Fibroblast of upper back skin (primary cell): ENCODE measurements around the gene PREX1.
A peak's percentile ranks its signal among the peaks of the same experiment; 100 is the strongest.

Experiments
- DNase-seq: peaks from one replicate; pipeline ENCODE4 v3.0.0-alpha.2; 2013

The PREX1 gene

GRCh38 chr20:48652961-48653705, 174.7 kb downstream of the PREX1 start:
- DNase-seq, result no peak

GRCh38 chr20:48651960-48652359, 175.8 kb downstream of the PREX1 start:
- DNase-seq, result no peak

- DNase-seq, result no peak
Observed at GRCh38 chr20:48651271-48651670, 176.5 kb downstream of the PREX1 start.

- DNase-seq, result no peak
Observed at GRCh38 chr20:48649868-48650267, 177.9 kb downstream of the PREX1 start.

GRCh38 chr20:48649104-48649626, 178.6 kb downstream of the PREX1 start:
- no peak for DNase-seq

- no peak for DNase-seq
Observed at GRCh38 chr20:48648482-48649051, 179.2 kb downstream of the PREX1 start.

- no peak for DNase-seq
Observed at GRCh38 chr20:48647858-48648257, 179.9 kb downstream of the PREX1 start.

- DNase-seq, result no peak
Observed at GRCh38 chr20:48645666-48646065, 182.1 kb downstream of the PREX1 start.

- no peak for DNase-seq
Observed at GRCh38 chr20:48644286-48644828, 183.4 kb downstream of the PREX1 start.

- no peak for DNase-seq
Observed at GRCh38 chr20:48642105-48642880, 185.5 kb downstream of the PREX1 start.

- no peak for DNase-seq
Observed at GRCh38 chr20:48640871-48641270, 186.9 kb downstream of the PREX1 start.

- DNase-seq, result no peak
Observed at GRCh38 chr20:48639899-48640298, 187.9 kb downstream of the PREX1 start.

GRCh38 chr20:48638546-48638945, 189.3 kb downstream of the PREX1 start:
- DNase-seq, result no peak

GRCh38 chr20:48637461-48637860, 190.3 kb downstream of the PREX1 start:
- no peak for DNase-seq

- DNase-seq, result no peak
Observed at GRCh38 chr20:48636301-48636700, 191.5 kb downstream of the PREX1 start.

GRCh38 chr20:48635791-48636267, 192.0 kb downstream of the PREX1 start:
- peak; percentile 38 for DNase-seq

GRCh38 chr20:48635361-48635760, 192.4 kb downstream of the PREX1 start:
- no peak for DNase-seq

GRCh38 chr20:48634641-48635040, 193.2 kb downstream of the PREX1 start:
- DNase-seq, result no peak

- no peak for DNase-seq
Observed at GRCh38 chr20:48633620-48634257, 194.1 kb downstream of the PREX1 start.

GRCh38 chr20:48632825-48633619, 194.8 kb downstream of the PREX1 start:
- no peak for DNase-seq

GRCh38 chr20:48632017-48632824, 195.6 kb downstream of the PREX1 start:
- DNase-seq, result no peak
